22Rv1 (cell line): ENCODE measurements around the gene IFITM1.
"Not testable (repeated sequence)": the region's sequence is repeated elsewhere in the genome, so short reads cannot be mapped to it uniquely, and the experiment has no call there.

Experiments used
- H3K27ac ChIP-seq: fragments of 450-650 bp; 2 replicates; pipeline ENCODE4 v1.5.1; 2017
- ZFX ChIP-seq: fragments of 450-650 bp; IDR thresholded peaks from 2 replicates; pipeline ENCODE4 v1.6.1; 2017; ENCODE audit warnings: antibody characterized with exemption, borderline replicate concordance
- TF ChIP-seq, protein P1 (sequence below): fragments of 450-650 bp; IDR thresholded peaks from 2 replicates; pipeline ENCODE4 v1.5.1; 2017; ENCODE audit warnings: mild to moderate bottlenecking

Gene IFITM1

DNA sequence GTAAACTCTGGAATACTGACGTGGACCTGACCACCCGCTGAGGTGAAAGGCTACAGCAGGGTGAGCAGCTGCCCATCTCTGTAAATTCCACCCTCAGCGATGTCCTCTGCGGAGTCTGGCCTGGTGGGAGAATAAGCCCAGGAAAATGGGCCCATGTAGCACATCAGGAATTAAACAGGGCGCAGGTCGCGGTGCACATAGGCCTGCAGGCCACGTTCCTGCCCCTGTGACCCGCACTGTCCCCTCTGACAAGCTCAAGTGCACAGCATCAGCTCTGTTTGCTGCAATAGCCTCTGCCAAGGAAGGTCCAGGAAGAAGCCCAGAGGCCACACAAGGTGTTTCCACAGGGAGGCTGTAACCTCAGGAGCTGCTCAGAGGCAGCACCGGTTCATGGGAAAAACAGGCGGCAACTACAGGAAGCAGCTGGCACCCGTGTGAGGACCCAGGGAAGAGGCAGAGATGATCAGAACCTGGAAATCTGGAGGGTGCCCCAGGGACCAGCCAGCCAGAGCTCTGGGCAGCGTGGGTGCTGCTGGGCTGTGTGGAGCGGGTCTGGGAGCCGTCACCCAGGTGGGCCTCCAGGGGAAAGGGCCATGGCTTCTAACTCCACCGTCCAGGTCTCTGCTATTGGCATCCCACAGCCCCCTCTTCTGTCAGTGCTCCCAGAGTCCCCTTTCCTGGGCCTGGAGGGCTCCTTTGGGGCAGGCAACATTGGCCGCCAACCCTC is 7.0 kb upstream of the IFITM1 start:
- H3K27ac ChIP-seq: no peak overlapping the region
- TF ChIP-seq ZFX: no peak
- TF ChIP-seq, protein P1, sequence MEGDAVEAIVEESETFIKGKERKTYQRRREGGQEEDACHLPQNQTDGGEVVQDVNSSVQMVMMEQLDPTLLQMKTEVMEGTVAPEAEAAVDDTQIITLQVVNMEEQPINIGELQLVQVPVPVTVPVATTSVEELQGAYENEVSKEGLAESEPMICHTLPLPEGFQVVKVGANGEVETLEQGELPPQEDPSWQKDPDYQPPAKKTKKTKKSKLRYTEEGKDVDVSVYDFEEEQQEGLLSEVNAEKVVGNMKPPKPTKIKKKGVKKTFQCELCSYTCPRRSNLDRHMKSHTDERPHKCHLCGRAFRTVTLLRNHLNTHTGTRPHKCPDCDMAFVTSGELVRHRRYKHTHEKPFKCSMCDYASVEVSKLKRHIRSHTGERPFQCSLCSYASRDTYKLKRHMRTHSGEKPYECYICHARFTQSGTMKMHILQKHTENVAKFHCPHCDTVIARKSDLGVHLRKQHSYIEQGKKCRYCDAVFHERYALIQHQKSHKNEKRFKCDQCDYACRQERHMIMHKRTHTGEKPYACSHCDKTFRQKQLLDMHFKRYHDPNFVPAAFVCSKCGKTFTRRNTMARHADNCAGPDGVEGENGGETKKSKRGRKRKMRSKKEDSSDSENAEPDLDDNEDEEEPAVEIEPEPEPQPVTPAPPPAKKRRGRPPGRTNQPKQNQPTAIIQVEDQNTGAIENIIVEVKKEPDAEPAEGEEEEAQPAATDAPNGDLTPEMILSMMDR: no peak

DNA sequence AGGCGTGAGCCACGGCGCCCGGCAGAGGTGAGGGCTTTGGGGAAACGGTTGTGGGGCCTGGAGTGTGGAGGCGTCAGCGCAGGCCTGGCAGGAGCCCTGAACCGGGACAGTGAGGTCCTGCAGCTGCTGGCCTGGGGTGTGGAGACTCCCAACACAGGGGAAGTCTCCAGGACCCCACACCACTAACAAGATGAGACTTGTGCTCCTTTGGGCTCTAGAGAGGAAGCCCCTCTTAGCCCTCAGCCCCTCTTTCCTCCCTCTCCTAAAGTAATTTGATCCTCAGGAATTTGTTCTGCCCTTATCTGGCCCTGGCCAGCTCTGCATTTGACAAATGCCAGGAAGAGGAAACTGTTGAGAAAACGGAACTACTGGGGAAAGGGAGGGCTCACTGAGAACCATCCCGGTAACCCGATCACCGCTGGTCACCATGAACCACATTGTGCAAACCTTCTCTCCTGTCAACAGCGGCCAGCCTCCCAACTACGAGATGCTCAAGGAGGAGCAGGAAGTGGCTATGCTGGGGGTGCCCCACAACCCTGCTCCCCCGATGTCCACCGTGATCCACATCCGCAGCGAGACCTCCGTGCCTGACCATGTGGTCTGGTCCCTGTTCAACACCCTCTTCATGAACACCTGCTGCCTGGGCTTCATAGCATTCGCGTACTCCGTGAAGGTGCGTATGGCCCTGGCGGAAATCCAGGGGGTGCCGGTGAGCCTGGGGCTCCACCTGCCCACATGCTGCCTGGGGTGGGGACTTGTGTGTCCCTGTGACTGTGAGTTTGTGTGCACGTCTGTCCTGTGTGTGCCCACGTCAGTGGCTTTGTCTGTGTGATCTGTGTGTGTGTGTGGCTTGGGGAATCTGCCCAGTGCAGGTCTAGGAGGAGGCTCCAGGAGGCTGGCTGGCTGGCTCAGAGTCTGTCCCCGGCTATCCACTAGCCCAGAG is 5.8 kb upstream of the IFITM1 start, which contains the start of gene IFITM2:
IFITM2 (plus strand) TSS at position 51 of the 943 bp plus-strand sequence; CDS start at position 428, 377 bp downstream.
- TF ChIP-seq, protein P1: 0 out of 2 replicates have a peak, but pooled peaks have one; percentile 9
- H3K27ac ChIP-seq: not testable (repeated sequence)

DNA sequence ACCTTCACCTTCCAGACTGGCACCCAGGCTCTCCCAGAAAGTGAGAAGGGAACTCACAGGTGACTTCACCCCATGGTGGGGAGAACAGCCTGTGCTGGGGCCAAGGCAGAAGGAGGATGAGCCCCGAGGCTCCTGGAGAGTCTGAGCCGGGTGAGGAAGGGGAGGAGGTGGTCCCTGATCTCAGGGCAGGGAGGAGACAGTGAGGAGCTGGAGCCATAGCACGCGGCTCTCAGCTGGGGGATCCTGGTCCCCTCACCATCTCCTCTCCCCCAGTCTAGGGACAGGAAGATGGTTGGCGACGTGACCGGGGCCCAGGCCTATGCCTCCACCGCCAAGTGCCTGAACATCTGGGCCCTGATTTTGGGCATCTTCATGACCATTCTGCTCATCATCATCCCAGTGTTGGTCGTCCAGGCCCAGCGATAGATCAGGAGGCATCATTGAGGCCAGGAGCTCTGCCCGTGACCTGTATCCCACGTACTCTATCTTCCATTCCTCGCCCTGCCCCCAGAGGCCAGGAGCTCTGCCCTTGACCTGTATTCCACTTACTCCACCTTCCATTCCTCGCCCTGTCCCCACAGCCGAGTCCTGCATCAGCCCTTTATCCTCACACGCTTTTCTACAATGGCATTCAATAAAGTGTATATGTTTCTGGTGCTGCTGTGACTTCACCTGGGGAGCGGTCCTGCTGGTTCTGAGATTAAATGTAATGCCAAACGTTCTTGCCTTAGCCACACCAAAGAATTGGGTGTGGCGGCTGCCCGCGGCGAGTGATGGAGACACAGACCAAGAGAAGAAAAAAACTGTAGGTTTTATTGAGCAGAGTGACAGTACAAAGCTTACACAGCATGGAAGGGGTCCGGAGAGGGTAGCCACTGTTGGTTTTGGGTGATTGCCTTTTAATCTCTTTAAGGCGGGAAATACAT is 4.8 kb upstream of the IFITM1 start:
- not testable (repeated sequence) for H3K27ac ChIP-seq

DNA sequence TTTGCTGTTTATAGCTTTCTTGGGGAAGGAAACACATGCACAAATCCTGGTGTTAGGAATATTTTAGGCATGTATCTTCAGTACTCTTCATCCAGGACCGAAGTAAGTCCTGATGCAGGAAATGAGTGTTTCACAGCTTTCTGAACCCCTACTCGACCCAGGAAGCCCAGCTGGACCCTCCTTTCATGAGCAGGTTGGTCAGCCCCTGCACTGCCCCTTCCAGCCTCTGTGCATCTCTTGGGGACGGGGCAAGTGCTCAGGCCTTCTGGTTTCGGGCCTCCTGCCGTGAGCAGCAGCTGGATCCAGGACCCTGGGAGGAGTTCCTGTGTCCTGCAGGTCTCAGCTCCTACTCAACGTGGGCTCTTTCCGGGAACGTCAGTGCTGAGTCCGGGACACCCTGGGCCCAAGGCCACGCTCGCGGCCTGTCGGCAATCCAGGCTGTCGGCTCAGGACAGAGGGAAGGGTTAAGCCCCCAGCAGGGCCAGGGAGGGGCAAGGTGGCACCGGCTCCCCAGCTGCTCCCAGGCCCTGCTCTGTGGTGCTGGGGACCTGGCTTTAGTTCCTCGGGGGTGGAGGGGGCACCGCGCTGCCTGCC is 3.8 kb upstream of the IFITM1 start:
- not testable (repeated sequence) for H3K27ac ChIP-seq

DNA sequence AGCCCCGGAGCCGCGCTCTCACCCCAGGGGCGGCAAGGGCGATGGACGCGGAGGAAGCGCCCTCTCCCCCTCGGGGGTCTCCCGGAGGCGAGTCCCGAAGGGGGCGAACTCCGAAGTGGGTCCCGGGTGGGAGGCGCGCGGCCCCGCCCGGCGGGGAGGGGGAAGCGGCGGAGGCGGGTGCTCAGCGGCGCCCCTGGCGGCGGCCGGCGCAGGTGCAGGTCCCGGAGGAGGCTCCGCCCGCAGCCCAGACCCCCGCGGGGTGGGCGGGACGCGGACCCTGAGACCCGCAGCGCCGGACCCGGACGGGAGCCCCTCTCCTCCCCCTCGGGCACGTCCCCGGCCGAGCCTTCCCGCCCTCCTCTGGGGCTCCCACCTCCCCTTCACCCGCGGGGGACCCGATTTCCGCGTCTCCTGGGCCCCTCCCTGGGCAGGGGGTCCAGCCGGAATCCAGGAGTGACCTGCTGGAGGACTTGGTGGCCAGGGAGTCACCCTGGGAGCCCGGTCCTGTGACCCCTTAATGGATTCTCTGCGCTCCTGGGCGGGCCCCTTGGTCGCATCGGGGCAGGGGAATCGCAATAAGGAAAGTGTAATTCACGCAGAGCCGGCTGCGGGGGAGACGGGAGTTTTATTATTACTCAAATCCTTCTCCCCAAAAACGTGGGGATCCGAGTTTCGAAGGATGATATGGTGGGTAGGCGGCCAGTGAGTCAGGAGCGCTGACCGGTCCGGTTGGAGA is 2.7 kb upstream of the IFITM1 start:
- H3K27ac ChIP-seq: not testable (repeated sequence)

DNA sequence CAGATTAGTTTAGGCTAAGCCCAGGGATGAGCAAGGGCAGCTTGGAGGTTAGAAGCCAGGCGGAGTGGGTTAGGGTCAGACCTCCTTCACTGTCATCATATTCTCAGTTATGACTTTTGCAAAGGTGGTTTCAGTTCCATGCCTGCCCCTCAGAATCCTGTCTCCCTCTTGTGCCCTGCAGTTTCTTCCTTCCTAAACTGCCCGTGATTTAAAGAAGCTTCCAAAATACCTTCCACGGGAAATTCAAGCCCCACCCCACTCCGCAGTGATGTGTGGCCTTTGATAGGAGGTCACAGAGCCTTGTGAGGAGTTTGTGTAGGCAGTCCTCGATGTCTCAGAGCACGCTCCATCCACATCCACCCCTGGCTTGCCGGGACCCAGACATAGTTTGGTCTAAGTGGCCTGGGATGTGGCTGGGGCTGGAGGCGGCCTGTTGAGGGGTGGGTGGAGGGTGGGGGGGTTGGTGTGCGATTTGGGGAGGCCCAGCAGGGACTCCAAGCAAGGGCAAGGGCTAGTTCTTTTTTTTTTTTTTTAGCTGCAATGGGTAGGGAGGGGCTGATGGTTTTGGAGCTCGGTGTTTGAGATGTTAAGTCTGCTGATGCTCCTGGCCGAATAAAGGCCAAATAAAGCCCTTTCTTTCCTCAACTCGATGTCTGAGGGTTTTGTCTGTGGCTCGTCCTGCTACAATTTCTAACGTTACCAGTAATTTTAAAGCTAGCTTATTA is 1.6 kb upstream of the IFITM1 start:
- TF ChIP-seq ZFX: no peak
- TF ChIP-seq, protein P1: no peak

DNA sequence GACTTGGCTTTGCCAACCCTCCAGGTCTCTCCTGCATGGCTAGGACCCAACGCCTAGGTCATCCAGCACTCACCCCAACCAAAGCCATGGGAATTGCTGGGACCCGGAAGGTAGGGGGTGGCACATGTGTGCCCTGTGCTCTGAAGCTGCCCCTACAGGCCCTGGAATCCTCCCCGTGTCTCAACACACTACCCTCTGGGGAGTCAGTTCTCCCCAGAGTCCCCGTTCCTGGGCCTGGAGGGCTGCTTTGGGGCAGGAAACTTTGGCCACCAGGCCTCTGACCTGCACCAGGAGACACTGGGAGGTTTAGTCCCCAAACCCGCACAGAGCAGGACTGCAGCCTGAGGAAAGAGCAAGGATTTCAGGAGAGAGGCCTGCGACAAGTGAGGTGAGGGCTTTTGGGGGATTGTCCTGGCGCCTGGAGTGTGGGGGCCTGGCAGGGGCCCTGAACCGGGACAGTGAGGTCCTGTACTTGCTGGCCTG is 495 bp upstream of the IFITM1 start:
- peak overlapping the region; percentile 18; the same call in 1 of the 2 replicates for H3K27ac ChIP-seq
- TF ChIP-seq, protein P1: no peak
- no peak for TF ChIP-seq ZFX

More for the DNA sequence above, 1.6 kb upstream of the IFITM1 start:
- H3K27ac ChIP-seq: no peak overlapping the region

DNA sequence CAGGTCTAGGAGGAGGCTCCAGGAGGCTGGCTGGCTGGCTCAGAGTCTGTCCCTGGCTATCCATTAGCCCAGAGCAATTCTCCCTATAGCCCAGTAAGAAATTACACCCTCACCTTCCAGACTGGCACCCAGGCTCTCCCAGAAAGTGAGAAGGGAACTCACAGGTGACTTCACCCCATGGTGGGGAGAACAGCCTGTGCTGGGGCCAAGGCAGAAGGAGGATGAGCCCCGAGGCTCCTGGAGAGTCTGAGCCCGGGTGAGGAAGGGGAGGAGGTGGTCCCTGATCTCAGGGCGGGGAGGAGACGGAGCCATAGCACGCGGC is 675 bp downstream of the IFITM1 start:
- not testable (repeated sequence) for H3K27ac ChIP-seq
